Kidney epithelial cell (primary cell): ENCODE measurements around the gene CLIP2. TPM values are rescaled to one million over a fixed set of nuclear protein-coding genes. Genes with fewer than 3 reads are reported as not detected.
"Not testable (repeated sequence)": the region's sequence is repeated elsewhere in the genome, so short reads cannot be mapped to it uniquely, and the experiment has no call there.

Source experiments
- DNase-seq: peaks from one replicate; pipeline ENCODE4 v3.0.0-alpha.2; 2010; ENCODE audit warnings: low read depth
- H3K27me3 ChIP-seq: 2 replicates; pipeline ENCODE4 v1.6.0; 2011; ENCODE audit warnings: low read length; ENCODE audit not compliant: control insufficient read depth, insufficient read depth
- H3K36me3 ChIP-seq: 2 replicates; pipeline ENCODE4 v1.5.1; 2011; ENCODE audit warnings: low read length; ENCODE audit not compliant: control insufficient read depth, insufficient read depth
- H3K4me3 ChIP-seq: 2 replicates; pipeline ENCODE4 v1.5.1; 2011; ENCODE audit warnings: low read depth, mild to moderate bottlenecking, control low read depth, low read length
- total RNA-seq: library from RNA; depleted of rRNA; stranded (reverse); fragments of >200 nt; gene quantifications from 2 replicates; pipeline ENCODE4 v1.2.3, GENCODE V29; 2015
- TF ChIP-seq, protein P1 (sequence below): IDR thresholded peaks from 2 replicates; pipeline ENCODE4 v1.5.1; 2011; ENCODE audit warnings: mild to moderate bottlenecking, moderate library complexity, low read length, control low read depth, inconsistent platforms; ENCODE audit not compliant: insufficient read depth, poor library complexity, severe bottlenecking

The CLIP2 gene
- total RNA-seq, result 46.3 and 54.1 TPM in 2 replicates

- H3K4me3 ChIP-seq, result peak within 1 kb of the TSS; percentile 69
- no peaks in the 10 kb centered on the region for H3K27me3 ChIP-seq
- TF ChIP-seq, protein P1, sequence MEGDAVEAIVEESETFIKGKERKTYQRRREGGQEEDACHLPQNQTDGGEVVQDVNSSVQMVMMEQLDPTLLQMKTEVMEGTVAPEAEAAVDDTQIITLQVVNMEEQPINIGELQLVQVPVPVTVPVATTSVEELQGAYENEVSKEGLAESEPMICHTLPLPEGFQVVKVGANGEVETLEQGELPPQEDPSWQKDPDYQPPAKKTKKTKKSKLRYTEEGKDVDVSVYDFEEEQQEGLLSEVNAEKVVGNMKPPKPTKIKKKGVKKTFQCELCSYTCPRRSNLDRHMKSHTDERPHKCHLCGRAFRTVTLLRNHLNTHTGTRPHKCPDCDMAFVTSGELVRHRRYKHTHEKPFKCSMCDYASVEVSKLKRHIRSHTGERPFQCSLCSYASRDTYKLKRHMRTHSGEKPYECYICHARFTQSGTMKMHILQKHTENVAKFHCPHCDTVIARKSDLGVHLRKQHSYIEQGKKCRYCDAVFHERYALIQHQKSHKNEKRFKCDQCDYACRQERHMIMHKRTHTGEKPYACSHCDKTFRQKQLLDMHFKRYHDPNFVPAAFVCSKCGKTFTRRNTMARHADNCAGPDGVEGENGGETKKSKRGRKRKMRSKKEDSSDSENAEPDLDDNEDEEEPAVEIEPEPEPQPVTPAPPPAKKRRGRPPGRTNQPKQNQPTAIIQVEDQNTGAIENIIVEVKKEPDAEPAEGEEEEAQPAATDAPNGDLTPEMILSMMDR, result no peak
- DNase-seq, result no peak
- no peaks in the 10 kb centered on the region for H3K36me3 ChIP-seq
Measured at GRCh38 chr7:74289018-74289658, at the start of gene CLIP2. TSS of gene CLIP2 (plus strand) at chr7:74289407. CDS start at chr7:74317547, 28,140 bp downstream.

DNA sequence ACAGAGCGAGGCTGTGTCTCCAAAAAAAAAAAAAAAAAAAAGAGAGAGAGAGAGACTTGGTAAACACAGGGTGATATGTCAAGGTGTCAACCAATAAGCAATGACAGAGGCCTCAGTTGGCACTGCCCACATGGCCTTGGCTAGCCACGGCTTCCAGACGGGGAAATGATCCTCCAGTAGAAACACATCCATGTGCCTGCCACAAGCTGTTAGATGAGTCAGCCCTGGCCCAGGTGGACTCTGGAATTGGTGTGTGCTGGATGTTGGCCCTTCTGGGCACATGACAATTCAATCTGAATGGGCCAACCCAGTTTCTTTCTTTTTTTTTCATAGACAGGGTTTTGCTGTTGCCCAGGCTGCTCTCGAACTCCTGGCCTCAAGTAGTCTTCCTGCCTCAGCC lies 48.7 kb upstream of the CLIP2 start:
- DNase-seq, result no peak
- Histone ChIP-seq H3K4me3 (no peak overlapping the region), H3K36me3 (no peaks in the 10 kb centered on the region), H3K27me3 (no peaks in the 10 kb centered on the region)
- TF ChIP-seq, protein P1, result no peak

DNA sequence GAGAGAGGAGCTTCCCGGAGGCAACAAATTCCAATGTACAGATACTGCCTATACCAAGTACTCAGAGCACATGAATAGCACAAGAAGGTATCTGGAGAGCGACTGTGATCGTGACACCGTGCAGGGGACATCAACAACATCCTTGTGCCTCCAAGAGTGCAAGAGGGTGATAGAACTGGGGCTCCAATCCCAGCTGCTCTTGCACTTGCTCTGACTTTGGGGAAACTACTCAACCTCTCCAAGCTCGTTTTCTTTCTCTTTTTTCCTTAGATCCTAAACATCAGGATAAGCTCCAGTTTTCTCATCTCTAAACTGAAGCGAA lies 47.1 kb upstream of the CLIP2 start:
- DNase-seq, result no peak
- no peaks in the 10 kb centered on the region for H3K27me3 ChIP-seq
- no peak overlapping the region for H3K4me3 ChIP-seq
- TF ChIP-seq, protein P1, result no peak
- no peaks in the 10 kb centered on the region for H3K36me3 ChIP-seq

GRCh38 chr7:74246497-74246896 lies 42.7 kb upstream of the CLIP2 start:
- Histone ChIP-seq H3K36me3 (no peaks in the 10 kb centered on the region), H3K4me3 (no peak overlapping the region), H3K27me3 (no peaks in the 10 kb centered on the region)
- TF ChIP-seq, protein P1, result no peak
- no peak for DNase-seq

DNA sequence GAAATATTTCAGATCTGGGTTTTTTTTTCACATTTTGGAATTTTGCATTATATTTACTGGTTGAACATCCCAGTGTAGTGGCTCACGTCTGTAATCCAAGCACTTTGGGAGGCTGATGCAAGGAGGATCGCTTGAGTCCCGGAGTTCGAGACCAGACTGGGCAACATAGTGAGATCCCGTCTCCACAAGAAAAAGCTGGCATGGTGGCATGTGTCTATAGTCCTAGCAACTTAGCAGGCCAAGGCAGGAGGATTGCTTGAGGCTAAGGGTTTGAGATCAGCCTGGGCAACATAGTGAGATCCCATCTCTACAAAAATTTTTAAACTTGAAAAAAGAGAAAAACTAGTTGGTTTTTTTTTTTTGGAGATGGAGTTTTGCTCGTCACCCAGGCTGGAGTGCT lies 41.1 kb upstream of the CLIP2 start:
- DNase-seq, result no peak
- TF ChIP-seq, protein P1, result no peak
- no peak overlapping the region for H3K4me3 ChIP-seq
- H3K27me3 ChIP-seq, result no peaks in the 10 kb centered on the region
- no peaks in the 10 kb centered on the region for H3K36me3 ChIP-seq

- H3K36me3 ChIP-seq, H3K4me3 ChIP-seq: not testable (repeated sequence)
Measured at GRCh38 chr7:74249058-74249457, 40.1 kb upstream of the CLIP2 start.

More at GRCh38 chr7:74249058-74249457, 40.1 kb upstream of the CLIP2 start:
- DNase-seq, H3K27me3 ChIP-seq: not testable (repeated sequence)
